ENCODE results near the gene AFP. TPM values are rescaled to one million over a fixed set of nuclear protein-coding genes. Genes with fewer than 3 reads are reported as not detected.

The AFP gene
- total and polyA plus RNA-seq, 9 of the 15 experiments (the other 6 are each of a cell fraction or from before 2014, with no cell fraction given), result 0.47 to 6.2 (median 3.0) TPM

DNA sequence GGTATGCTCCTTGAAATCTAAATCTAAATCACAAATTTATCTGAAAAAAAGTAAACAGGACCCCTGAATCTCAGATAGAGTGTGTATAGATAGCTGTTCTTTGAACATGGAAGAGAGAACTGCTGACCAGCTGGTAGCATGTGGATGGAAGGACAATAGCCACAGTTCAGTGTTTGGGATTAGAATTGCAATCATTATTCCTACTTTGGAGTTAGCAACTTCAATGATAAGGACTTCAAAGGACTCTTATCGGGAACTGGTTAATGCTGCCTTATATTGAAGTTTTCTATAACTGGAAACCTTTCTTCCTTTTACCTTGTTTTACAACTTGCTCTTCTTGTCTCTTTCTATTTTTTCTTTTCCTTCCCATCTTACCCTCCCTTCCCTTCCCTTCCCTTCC lies 50.5 kb downstream of the AFP start (continued):
- no peak for TF ChIP-seq BMI1 (IDR thresholded peaks at IDR 0.05; ENCODE audit: low read length)
- TF ChIP-seq TAF7 (tag; IDR thresholded peaks at IDR 0.05), result no peak
- TF ChIP-seq MYBL2 (IDR thresholded peaks at IDR 0.05; ENCODE audit: low read depth), result no peak
- no peak for TF ChIP-seq MYBL2 (CRISPR knock-in tag; IDR thresholded peaks at IDR 0.05; ENCODE audit: borderline replicate concordance)
- TF ChIP-seq PCBP2 (IDR thresholded peaks at IDR 0.05; ENCODE audit: low read depth, low read length, poor library complexity, severe bottlenecking), result no peak

DNA sequence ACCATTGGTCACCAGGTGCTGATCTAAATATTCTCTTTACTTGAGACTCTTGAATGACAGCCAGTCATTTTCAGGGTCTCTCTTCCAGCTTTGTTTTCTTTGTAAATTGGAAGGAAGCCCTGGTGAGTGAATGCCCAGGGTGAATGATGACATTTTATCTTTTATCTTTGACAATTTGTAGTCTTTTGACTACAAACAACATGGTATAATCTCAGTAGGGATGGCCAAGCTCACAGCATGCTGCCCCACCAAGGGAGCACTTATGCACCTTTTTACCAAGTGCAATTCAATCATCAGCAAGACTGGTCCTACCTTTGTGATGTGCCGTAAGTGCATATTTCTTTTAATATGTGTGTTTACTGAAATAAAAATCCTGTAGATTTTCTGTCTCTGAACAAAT lies 51.2 kb downstream of the AFP start:
- no peak overlapping the region for H2AFZ ChIP-seq (ENCODE audit: low read depth, low read length)
- in situ Hi-C loops (cut with MboI) (no loop called here), intact Hi-C loops (cut with micrococcal nuclease) (no loop called here)
- H3K27me3 ChIP-seq (ENCODE audit: control insufficient read depth in 2 of 2, insufficient read depth in 2 of 2, low read length in 2 of 2), result no peaks in the 10 kb centered on the region
- H3K36me3 ChIP-seq (ENCODE audit: control insufficient read depth, insufficient read depth, low read length), result no peaks in the 10 kb centered on the region
- POLR2A ChIA-PET, result no interaction called here
- H3K4me1 ChIP-seq (replicated peaks in 1 of 2; ENCODE audit: control insufficient read depth in 2 of 2, insufficient read depth in 2 of 2, low read length in 2 of 2), result no peaks in the 10 kb centered on the region
- WGBS (ENCODE audit: insufficient coverage, low coverage, missing lambda C conversion rate), result 31% methylated on average over 1 of the region's 1 CpG
- ATAC-seq (no peak), FAIRE-seq (no peak), DNase-seq (ENCODE audit: extremely low read depth in 1 of 4, low spot score in 3 of 4) (no peak)
- BruUV-seq (replicated peaks), result no TSS peak
- no peaks in the 10 kb centered on the region; the same call in 1 of the 2 replicates for H4K20me1 ChIP-seq (replicated peaks; ENCODE audit: control insufficient read depth, insufficient read depth, low read length)
- no peak overlapping the region for H3K27ac ChIP-seq (ENCODE audit: extremely low read depth, low read depth, low read length)
- H3K9ac ChIP-seq (ENCODE audit: insufficient read depth in 1 of 2, low read depth in 2 of 2, low read length in 2 of 2), result no peak overlapping the region
- H3K9me1 ChIP-seq (ENCODE audit: control insufficient read depth, insufficient read depth, low read length), result no peaks in the 10 kb centered on the region
- no peak overlapping the region for H3K4me2 ChIP-seq (ENCODE audit: insufficient read depth, low read length)
- CTCF ChIA-PET (ENCODE audit: low intra/inter-chr PET ratio), result no interaction called here
- H3K9me3 ChIP-seq (replicated peaks; ENCODE audit: control insufficient read depth, insufficient read depth, low read depth, low read length), result no peaks in the 10 kb centered on the region
- no peaks in the 10 kb centered on the region for H3K79me2 ChIP-seq (ENCODE audit: control insufficient read depth, insufficient read depth, low read length)
- no peak overlapping the region for H3K4me3 ChIP-seq
- TF ChIP-seq, protein P1, sequence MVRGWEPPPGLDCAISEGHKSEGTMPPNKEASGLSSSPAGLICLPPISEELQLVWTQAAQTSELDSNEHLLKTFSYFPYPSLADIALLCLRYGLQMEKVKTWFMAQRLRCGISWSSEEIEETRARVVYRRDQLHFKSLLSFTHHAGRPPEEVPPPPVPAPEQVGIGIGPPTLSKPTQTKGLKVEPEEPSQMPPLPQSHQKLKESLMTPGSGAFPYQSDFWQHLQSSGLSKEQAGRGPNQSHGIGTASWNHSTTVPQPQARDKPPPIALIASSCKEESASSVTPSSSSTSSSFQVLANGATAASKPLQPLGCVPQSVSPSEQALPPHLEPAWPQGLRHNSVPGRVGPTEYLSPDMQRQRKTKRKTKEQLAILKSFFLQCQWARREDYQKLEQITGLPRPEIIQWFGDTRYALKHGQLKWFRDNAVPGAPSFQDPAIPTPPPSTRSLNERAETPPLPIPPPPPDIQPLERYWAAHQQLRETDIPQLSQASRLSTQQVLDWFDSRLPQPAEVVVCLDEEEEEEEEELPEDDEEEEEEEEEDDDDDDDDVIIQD (CRISPR knock-in tag; IDR thresholded peaks at IDR 0.05), result no peak
- TF ChIP-seq, protein P2, sequence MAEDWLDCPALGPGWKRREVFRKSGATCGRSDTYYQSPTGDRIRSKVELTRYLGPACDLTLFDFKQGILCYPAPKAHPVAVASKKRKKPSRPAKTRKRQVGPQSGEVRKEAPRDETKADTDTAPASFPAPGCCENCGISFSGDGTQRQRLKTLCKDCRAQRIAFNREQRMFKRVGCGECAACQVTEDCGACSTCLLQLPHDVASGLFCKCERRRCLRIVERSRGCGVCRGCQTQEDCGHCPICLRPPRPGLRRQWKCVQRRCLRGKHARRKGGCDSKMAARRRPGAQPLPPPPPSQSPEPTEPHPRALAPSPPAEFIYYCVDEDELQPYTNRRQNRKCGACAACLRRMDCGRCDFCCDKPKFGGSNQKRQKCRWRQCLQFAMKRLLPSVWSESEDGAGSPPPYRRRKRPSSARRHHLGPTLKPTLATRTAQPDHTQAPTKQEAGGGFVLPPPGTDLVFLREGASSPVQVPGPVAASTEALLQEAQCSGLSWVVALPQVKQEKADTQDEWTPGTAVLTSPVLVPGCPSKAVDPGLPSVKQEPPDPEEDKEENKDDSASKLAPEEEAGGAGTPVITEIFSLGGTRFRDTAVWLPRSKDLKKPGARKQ (CRISPR knock-in tag; IDR thresholded peaks at IDR 0.05), result no peak
- TF ChIP-seq, protein P3, sequence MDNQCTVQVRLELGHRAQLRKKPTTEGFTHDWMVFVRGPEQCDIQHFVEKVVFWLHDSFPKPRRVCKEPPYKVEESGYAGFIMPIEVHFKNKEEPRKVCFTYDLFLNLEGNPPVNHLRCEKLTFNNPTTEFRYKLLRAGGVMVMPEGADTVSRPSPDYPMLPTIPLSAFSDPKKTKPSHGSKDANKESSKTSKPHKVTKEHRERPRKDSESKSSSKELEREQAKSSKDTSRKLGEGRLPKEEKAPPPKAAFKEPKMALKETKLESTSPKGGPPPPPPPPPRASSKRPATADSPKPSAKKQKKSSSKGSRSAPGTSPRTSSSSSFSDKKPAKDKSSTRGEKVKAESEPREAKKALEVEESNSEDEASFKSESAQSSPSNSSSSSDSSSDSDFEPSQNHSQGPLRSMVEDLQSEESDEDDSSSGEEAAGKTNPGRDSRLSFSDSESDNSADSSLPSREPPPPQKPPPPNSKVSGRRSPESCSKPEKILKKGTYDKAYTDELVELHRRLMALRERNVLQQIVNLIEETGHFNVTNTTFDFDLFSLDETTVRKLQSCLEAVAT (IDR thresholded peaks at IDR 0.05), result no peak
- TF ChIP-seq LEF1 (IDR thresholded peaks at IDR 0.05), result no peak
